ENCODE measurements around the gene ST8SIA1. TPM values are rescaled to one million over a fixed set of nuclear protein-coding genes. Genes with fewer than 3 reads are reported as not detected.

Gene ST8SIA1
- total RNA-seq, 2 experiments from 2014 or later: not detected

DNA sequence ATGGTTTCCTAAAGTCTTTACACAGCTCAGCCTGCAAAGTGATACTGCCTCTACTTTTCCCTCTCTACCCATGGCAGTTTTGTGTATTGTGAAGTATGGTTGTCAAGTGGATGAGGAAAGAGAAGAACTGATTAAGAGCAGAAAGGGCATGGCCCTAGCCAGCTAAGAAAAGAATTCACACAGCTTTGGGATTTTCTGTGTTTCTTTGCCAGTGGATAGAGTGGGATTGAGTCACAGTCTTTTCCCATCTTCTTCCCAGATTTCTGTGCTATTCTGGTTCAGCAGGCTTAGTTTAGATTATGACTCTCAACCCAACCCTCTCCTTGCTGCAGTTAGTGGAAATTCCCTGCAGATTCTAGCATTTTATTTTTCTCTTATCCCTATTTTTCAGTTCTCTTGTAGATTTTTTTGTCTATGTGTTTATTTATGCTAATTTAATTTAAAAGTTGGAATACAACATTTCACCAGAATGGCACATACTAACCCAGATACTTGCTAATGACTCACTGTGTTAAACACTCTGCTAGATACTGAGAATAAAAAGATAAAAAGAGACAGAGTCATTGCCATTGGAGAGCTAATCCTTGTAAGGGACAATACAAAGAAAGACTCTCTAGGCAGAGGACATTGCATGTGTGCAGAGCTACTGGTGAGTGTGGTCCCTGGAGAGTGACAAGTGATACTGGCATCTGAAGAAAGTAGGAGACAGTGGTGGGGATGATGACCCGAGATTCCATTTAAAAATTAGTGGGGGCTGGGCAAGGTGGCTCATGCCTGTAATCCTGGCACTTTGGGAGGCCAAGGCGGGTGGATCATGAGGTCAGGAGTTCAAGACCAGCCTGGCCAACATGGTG, 106.3 kb downstream of the ST8SIA1 start:
- no peaks in the 10 kb centered on the region for H3K36me3 ChIP-seq (ENCODE audit: insufficient read depth, low read length)
- no peaks in the 10 kb centered on the region for H4K20me1 ChIP-seq (ENCODE audit: insufficient read depth, low read length)
- H2AFZ ChIP-seq (ENCODE audit: low read length): no peak overlapping the region
- no peaks in the 10 kb centered on the region for H3K9me2 ChIP-seq (ENCODE audit: insufficient read depth, low read length)
- ChIA-PET POLR2A (no interaction called here), CTCF (ENCODE audit: unreplicated experiment) (no interaction called here)
- no peak for TF ChIP-seq EZH2phosphoT487 (IDR thresholded peaks at IDR 0.05; ENCODE audit: borderline replicate concordance, low read depth, low read length)
- TF ChIP-seq, protein P1, sequence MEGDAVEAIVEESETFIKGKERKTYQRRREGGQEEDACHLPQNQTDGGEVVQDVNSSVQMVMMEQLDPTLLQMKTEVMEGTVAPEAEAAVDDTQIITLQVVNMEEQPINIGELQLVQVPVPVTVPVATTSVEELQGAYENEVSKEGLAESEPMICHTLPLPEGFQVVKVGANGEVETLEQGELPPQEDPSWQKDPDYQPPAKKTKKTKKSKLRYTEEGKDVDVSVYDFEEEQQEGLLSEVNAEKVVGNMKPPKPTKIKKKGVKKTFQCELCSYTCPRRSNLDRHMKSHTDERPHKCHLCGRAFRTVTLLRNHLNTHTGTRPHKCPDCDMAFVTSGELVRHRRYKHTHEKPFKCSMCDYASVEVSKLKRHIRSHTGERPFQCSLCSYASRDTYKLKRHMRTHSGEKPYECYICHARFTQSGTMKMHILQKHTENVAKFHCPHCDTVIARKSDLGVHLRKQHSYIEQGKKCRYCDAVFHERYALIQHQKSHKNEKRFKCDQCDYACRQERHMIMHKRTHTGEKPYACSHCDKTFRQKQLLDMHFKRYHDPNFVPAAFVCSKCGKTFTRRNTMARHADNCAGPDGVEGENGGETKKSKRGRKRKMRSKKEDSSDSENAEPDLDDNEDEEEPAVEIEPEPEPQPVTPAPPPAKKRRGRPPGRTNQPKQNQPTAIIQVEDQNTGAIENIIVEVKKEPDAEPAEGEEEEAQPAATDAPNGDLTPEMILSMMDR (conservative IDR thresholded peaks at IDR 0.05; ENCODE audit: low read length): no peak
- no peak for DNase-seq (ENCODE audit: low spot score)
- no peaks in the 10 kb centered on the region for H3K4me1 ChIP-seq (ENCODE audit: insufficient read depth, low read length, poor library complexity, severe bottlenecking)
- no peaks in the 10 kb centered on the region for H3K79me2 ChIP-seq (ENCODE audit: insufficient read depth, low read depth, low read length)
- no TSS peak for BruUV-seq (replicated peaks)
- H3K4me2 ChIP-seq (ENCODE audit: low read length): no peak overlapping the region
- H3K9me3 ChIP-seq (ENCODE audit: low read length): no peaks in the 10 kb centered on the region
- no peak overlapping the region for H3K4me3 ChIP-seq (ENCODE audit: low read depth, low read length, poor library complexity, severe bottlenecking)
- intact Hi-C loops (cut with micrococcal nuclease; ENCODE audit: unreplicated experiment): no loop called here
- H3K27ac ChIP-seq (ENCODE audit: low read depth, low read length, poor library complexity, severe bottlenecking): no peak overlapping the region

DNA sequence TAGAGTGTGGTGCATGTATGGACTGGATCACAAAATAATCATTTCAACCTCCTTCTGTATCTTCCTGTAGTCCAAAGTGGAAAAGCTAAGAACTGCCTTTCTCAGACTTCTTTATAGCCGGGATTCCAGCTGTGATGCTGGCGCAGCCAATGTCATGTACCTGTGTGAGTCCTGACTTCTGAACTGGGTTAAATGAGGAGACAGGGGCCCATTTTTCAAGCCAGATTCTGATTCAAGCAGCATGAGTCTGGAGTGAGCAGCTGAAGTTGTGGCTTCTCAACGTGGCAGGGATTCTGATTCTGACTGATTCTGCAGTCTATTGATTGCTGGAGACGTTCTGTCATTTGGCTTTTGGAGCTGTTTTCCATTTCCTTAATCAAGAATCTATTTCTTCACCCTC, 111.2 kb downstream of the ST8SIA1 start:
- Histone ChIP-seq H4K20me1 (ENCODE audit: insufficient read depth, low read length) (no peaks in the 10 kb centered on the region), H3K4me2 (ENCODE audit: low read length) (no peak overlapping the region), H3K27ac (ENCODE audit: low read depth, low read length, poor library complexity, severe bottlenecking) (no peak overlapping the region), H3K36me3 (ENCODE audit: insufficient read depth, low read length) (no peaks in the 10 kb centered on the region), H3K9me3 (ENCODE audit: low read length) (no peaks in the 10 kb centered on the region), H3K4me1 (ENCODE audit: insufficient read depth, low read length, poor library complexity, severe bottlenecking) (no peaks in the 10 kb centered on the region), H3K79me2 (ENCODE audit: insufficient read depth, low read depth, low read length) (no peaks in the 10 kb centered on the region), H2AFZ (ENCODE audit: low read length) (no peak overlapping the region), H3K9me2 (ENCODE audit: insufficient read depth, low read length) (no peaks in the 10 kb centered on the region), H3K4me3 (ENCODE audit: low read depth, low read length, poor library complexity, severe bottlenecking) (no peak overlapping the region)
- no TSS peak for BruUV-seq (replicated peaks)
- DNase-seq (ENCODE audit: low spot score): no peak
- CTCF ChIA-PET (ENCODE audit: unreplicated experiment): no interaction called here
- TF ChIP-seq, protein P1 (conservative IDR thresholded peaks at IDR 0.05; ENCODE audit: low read length): no peak
- TF ChIP-seq EZH2phosphoT487 (IDR thresholded peaks at IDR 0.05; ENCODE audit: borderline replicate concordance, low read depth, low read length): no peak
- intact Hi-C loops (cut with micrococcal nuclease; ENCODE audit: unreplicated experiment): no loop called here
- POLR2A ChIA-PET: interaction anchor here (0.7 kb wide), 1 partner anchor 34 kb away, joined by 3 read pairs; no protein-coding TSS in a partner anchor

DNA sequence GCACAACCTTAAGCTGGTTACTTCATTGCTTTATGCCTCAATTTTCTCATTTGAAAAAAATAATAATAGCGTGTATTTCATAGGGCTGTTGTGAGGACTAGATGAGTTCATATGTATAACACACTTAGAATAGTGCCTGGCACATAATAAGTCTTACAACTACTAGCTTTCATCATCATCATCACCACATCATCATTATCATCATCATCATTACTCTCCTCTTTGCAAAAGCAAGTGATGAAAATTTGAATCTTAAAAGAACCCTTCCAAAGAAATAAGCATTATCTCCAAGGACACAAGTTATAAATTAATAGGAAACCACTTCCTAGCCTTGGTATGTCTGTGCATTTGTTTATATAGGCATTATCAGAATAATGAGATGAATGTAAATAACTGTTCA, 117.0 kb downstream of the ST8SIA1 start:
- no peak overlapping the region for H2AFZ ChIP-seq (ENCODE audit: low read length)
- H4K20me1 ChIP-seq (ENCODE audit: insufficient read depth, low read length): no peaks in the 10 kb centered on the region
- ChIA-PET CTCF (ENCODE audit: unreplicated experiment) (no interaction called here), POLR2A (no interaction called here)
- H3K79me2 ChIP-seq (ENCODE audit: insufficient read depth, low read depth, low read length): no peaks in the 10 kb centered on the region
- DNase-seq (ENCODE audit: low spot score): no peak
- H3K9me3 ChIP-seq (ENCODE audit: low read length): 0 out of 2 replicates have a peak, but pooled peaks cover 4% of the 10 kb centered on the region
- H3K4me1 ChIP-seq (ENCODE audit: insufficient read depth, low read length, poor library complexity, severe bottlenecking): no peaks in the 10 kb centered on the region
- no peak overlapping the region for H3K4me3 ChIP-seq (ENCODE audit: low read depth, low read length, poor library complexity, severe bottlenecking)
- no peaks in the 10 kb centered on the region for H3K36me3 ChIP-seq (ENCODE audit: insufficient read depth, low read length)
- TF ChIP-seq, protein P1 (conservative IDR thresholded peaks at IDR 0.05; ENCODE audit: low read length): no peak
- no peak for TF ChIP-seq EZH2phosphoT487 (IDR thresholded peaks at IDR 0.05; ENCODE audit: borderline replicate concordance, low read depth, low read length)
- intact Hi-C loops (cut with micrococcal nuclease; ENCODE audit: unreplicated experiment): no loop called here
- H3K27ac ChIP-seq (ENCODE audit: low read depth, low read length, poor library complexity, severe bottlenecking): no peak overlapping the region
- BruUV-seq (replicated peaks): no TSS peak
- no peaks in the 10 kb centered on the region for H3K9me2 ChIP-seq (ENCODE audit: insufficient read depth, low read length)
- H3K4me2 ChIP-seq (ENCODE audit: low read length): no peak overlapping the region
